Jurkat, Clone E6-1 (cell line): ENCODE data around the gene CRABP2.

Experiments
- DNase-seq: peaks from one replicate; pipeline ENCODE4 v3.0.0-alpha.2; 2011; ENCODE audit warnings: low read depth, low spot score
- H3K4me3 ChIP-seq: 2 replicates; pipeline ENCODE4 v1.5.1; 2011; ENCODE audit warnings: mild to moderate bottlenecking, low read length, control low read depth, moderate library complexity

CRABP2 gene

GRCh38 chr1:156743367-156744302 is 38.3 kb upstream of the CRABP2 start:
- DNase-seq, result no peak
- H3K4me3 ChIP-seq, result no peak overlapping the region

DNA sequence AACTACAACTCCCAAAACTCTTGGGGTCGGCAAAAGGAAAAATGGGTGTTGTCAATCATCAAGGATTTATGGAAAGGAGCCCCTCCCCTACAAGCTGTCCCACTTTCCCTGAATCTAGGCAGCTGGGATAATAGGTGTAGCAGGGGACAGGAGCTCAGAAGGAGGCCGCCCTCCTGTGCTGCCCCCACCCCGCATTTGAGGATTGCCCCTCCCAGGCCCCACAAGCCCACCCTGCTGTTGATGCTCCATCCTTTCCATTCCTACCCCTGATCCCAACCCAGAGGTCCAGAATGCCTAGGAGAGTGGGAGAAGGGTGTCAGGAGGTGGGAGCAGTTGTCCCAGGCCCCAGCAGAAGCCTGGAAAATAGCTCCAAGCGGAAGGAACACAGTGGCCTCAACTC is 37.4 kb upstream of the CRABP2 start:
- no peak overlapping the region for H3K4me3 ChIP-seq
- DNase-seq, result no peak

GRCh38 chr1:156742017-156742416 is 36.6 kb upstream of the CRABP2 start:
- no peak for DNase-seq

DNA sequence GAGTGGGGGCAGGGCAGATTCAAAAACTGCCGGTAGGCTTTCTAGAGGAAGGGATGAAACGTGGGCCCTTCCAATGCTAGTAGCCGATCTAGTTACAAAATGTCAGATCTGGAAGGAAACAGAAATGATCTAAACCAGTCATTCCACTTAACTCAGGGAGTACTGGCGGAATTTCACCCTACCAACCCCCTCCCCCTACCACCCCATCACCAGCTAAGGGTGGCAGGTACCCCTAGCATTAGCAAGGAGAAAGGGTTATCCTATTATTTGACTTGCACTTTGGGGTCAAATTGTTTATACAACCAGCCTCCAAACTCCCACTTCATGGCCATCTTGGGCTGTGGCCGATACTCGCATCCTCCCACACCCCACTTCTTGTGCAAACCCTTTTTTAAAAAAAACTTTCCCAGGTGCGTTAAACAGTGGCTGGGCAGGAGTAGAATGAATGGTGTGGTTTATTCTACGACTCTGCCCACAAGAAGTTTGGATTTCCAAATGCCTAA is 36.1 kb upstream of the CRABP2 start:
- no peak for DNase-seq
- peak overlapping the region; percentile 50 for H3K4me3 ChIP-seq

More at GRCh38 chr1:156742017-156742416, 36.6 kb upstream of the CRABP2 start:
- peak overlapping the region; percentile 50 for H3K4me3 ChIP-seq

GRCh38 chr1:156740741-156741480 is 35.5 kb upstream of the CRABP2 start, which contains the start of gene MRPL24:
MRPL24 (minus strand) TSS chr1:156741088; CDS start chr1:156738704, 2,384 bp downstream.
- peak; percentile 100 for DNase-seq
- H3K4me3 ChIP-seq, result peak within 1 kb of the TSS; percentile 97

DNA sequence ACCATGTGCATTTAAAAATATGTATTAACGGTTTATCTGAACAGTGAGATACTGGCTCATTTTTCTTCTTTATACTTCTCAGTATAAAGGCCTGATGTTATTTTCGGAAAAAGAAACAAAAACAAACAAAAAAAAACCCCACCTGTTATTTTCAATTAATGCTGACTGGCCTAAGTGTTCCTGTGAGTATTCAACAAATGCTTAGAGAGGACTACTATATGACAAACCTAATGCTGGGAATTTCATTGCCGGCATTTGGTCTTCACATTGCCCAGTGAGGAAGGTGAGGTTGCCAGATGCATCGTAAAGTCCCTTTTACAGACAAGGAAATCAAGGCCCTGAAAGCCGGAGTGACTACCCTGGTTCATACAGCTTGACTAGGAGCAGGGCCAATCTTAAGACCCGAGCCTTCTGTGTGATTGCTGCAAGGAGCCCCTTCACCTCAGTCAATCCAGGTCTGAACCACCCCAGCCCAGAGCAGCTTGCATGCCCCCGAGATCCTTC is 34.9 kb upstream of the CRABP2 start:
- peak overlapping the region; percentile 97 for H3K4me3 ChIP-seq
- no peak for DNase-seq

DNA sequence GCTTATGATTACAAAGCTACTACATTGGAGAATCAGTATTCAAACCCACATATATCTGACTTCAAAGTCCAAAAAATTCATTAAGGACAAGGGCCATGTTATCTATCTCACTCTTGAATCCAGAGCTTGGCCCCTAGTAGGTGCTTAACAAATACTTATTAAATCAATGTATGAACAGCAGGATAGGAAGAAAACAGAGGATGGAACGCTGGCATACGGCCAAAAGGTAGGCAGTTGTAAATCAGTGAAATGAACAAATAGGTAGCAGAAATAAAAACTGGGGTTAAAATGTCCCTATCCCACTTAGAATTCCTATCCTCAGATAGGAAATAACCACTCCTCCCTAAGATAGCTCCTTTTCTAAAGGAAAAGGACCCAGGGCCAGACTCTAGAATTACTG is 33.5 kb upstream of the CRABP2 start:
- no peak for DNase-seq
- no peak overlapping the region for H3K4me3 ChIP-seq

- no peak for DNase-seq
- H3K4me3 ChIP-seq, result no peak overlapping the region
Observed at GRCh38 chr1:156738407-156738806, 33.0 kb upstream of the CRABP2 start.

DNA sequence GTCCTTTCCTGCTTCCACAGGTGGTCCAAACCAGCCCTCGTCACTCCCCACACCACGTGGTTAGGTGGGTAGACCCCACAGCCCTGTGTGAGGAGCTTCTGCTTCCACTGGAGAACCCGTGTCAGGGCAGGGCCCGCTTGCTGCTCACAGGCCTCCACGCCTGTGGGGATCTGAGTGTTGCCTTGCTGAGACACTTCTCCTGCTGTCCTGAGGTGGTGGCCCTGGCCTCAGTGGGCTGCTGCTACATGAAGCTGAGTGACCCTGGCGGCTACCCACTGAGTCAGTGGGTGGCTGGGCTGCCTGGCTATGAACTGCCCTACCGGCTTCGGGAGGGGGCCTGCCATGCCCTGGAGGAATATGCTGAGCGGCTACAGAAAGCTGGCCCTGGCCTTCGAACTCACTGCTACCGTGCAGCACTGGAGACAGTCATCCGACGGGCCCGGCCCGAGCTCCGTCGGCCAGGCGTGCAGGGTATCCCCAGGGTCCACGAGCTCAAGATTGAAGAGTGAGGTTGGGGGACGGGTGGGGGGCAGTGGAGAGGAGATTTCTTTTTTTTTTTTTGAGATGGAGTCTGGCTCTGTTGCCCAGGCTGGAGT is 28.7 kb upstream of the CRABP2 start:
- H3K4me3 ChIP-seq, result no peak overlapping the region
- no peak for DNase-seq

DNA sequence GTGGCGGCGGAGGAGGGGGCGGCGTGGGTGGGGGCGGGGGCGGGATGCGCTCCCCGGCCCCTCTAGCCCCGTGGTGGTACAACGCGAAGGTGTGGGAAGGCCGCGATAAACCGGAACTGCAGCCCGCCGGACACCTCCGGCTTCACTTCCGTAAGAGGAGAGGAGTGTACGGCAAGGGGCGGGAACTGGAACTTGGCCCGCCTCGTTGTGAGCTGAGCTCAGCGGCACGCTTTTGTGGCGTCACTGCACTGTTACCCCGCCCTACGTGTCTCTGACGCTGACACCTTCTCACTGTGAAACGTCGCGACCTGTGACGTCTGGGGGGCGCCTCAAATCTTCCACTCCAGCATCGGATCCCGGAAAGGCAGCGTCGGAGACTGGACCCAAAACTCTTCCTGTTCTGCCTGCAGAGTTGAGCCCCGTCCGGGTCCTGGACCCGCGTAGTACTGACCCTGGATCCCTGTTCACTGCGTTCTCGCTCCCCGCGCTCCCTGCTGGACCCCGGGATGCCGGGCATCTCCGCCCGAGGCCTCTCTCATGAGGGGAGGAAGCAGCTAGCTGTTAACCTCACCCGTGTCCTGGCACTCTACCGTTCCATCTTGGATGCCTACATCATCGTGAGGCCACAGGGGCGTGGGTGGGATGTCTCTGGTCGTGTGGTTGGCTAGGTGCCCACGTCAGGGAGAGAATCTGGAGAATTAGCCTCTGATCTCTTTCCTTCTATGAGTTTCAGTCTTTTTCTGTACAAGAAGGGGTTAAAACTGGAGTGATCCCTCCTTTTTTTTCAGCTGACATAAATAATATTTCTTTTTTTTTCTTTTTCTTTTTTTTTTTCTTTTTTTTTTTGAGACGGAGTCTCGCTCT is 23.4 kb upstream of the CRABP2 start, which contains the start of gene ISG20L2:
TSS of gene ISG20L2 (minus strand) at position 168 of the 864 bp plus-strand sequence. CDS start 1,114 bp downstream, outside the sequence.
- peak; percentile 97 for DNase-seq
- H3K4me3 ChIP-seq, result peak within 1 kb of the TSS; percentile 100

DNA sequence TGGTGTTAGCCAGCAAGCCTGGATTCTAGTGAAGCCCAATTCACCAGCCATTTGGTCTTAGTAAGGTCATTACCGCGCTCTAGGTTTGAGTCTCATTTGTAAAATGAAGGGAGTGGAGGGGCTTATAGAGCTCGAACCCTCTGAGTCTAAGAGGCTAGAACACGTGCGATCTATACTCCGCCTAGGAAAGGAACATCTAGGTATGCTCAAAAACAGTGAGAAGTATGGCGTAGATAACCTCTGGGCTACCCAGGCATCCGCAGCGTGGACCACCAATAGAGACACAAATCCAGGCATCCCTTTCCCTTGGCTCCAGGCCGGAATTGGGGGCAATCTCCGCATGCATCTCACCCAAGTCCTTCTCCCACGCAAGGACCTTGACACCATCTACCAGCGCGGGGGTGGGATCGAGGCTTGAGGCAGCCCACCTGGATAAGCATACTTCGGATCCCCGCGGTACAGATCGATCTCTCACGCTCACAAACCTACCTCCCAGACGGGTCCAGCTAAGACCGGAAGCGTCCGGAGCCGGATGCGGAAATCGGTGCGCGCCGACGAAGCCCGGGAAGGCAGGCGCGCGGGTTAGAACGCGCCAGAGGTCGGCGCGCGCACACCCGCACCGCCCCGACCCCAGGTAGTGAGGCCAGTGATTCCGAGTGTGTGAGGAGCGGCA is 22.7 kb upstream of the CRABP2 start, which contains the start of gene METTL25B:
TSS of gene METTL25B (plus strand) at position 544 of the 673 bp plus-strand sequence. CDS start 636 bp downstream, outside the sequence.
- H3K4me3 ChIP-seq, result peak within 1 kb of the TSS; percentile 100
- peak; percentile 62 for DNase-seq

DNA sequence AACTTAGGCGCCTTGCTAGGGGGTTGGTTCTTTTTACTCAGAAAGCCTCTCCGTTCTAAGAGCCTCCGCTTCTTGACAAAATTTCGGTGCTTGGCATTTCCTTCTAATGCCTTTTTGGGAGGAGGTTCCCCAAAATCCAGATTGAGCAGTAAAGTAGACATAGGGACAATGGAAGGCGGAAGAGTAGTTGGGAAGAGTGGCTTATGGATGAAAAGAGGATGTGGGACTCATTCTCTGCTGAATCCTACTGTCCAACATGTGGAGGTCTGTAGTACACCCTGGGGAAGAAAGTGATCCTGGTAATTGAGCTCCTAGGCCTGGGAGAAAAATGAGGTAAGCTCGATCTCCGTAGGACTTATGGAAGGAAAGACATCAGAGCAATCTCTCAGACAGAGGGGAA is 22.1 kb upstream of the CRABP2 start:
- no peak for DNase-seq
- H3K4me3 ChIP-seq, result peak overlapping the region; percentile 100

GRCh38 chr1:156726549-156727226 is 21.3 kb upstream of the CRABP2 start:
- peak; percentile 57 for DNase-seq
- H3K4me3 ChIP-seq, result peak overlapping the region; percentile 100

DNA sequence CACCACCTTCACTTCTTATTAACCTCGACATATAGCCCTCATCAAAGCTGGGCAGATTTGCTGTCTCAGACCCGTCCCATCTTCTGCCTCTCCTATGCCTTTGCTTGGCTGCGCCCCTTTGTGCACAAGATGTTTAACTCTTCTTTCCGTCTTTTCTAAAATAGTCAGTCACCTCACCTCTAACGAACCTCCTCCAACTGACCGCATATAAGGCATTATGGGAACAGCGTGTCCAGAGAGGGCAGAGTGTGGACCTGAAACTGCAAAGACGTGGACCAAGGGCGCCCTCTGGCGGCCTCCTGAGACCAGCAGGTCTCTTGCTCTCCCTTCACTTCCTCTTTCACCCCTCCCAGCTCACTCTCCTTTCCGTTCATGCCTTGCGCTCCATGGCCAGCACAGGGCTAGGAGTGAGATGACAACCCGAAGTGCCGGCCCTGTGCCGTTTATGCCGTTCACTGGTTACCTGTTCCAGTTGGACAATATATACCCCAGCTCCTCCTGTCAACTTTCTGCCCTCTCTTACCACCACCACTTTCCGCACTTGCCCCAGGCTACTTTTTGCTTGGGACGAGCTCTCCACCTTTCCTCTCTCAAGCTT is 20.4 kb upstream of the CRABP2 start:
- peak overlapping the region; percentile 21 for H3K4me3 ChIP-seq
- DNase-seq, result peak; percentile 54

DNA sequence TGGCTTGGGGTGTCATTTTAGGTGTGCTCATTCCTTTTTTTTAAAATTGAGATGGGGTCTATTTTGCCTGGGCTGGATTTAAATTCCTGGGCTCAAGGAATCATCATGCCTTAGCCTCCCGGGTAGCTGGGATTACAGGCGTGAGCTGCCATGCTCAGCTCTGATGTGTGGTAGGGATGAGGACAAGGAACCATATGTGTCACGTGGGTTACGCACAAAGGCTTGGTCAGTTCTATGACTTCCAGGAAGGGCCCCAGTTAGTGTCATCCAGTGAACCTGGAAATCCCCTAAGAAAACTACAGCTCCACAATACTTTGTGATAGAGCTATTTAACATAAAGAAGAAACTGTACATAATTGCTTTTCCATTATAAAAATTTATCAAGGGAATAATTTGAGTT is 16.2 kb upstream of the CRABP2 start:
- no peak overlapping the region for H3K4me3 ChIP-seq
- no peak for DNase-seq

DNA sequence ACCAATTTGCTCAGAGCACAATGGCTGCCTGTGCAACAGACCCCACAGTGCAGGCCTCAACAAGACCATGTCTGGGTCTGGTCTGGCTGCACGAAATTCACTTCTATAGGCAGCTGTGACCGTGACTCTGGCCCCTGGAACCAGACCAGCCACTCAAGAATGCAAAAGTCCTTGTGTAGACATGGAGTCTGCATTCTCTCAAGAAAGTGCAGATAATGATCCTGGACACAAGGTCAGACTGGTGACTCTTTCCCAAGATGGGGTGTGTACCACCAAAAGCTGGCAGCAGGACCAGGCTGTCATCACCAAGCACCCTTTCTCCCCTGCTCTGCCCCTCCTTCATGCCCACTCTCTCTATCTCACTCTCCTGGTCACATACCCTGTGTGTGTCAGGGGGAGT is 15.7 kb upstream of the CRABP2 start:
- no peak for DNase-seq
- no peak overlapping the region for H3K4me3 ChIP-seq

GRCh38 chr1:156717351-156717750 is 12.0 kb upstream of the CRABP2 start:
- no peak for DNase-seq
- no peak overlapping the region for H3K4me3 ChIP-seq
